GM12873 (cell line): ENCODE results near the gene PRIMA1.

Experiments used
- CTCF ChIP-seq: IDR thresholded peaks from 2 replicates; pipeline ENCODE4 v1.5.1; 2012; ENCODE audit warnings: low read depth, mild to moderate bottlenecking, moderate library complexity, low read length, control low read depth; ENCODE audit not compliant: insufficient read depth; ENCODE audit errors: missing control alignments

PRIMA1 gene

GRCh38 chr14:93706360-93706955, 81.8 kb downstream of the PRIMA1 start:
- no peak for TF ChIP-seq CTCF

- no peak for TF ChIP-seq CTCF
These were observed 82.7 kb downstream of the PRIMA1 start for GRCh38 chr14:93705513-93706156.

- no peak for TF ChIP-seq CTCF
These were observed 84.3 kb downstream of the PRIMA1 start for GRCh38 chr14:93703941-93704340.

GRCh38 chr14:93702946-93703345, 85.3 kb downstream of the PRIMA1 start:
- TF ChIP-seq CTCF, result no peak

GRCh38 chr14:93701562-93701961, 86.7 kb downstream of the PRIMA1 start:
- TF ChIP-seq CTCF, result no peak

- TF ChIP-seq CTCF, result no peak
These were observed 87.4 kb downstream of the PRIMA1 start for GRCh38 chr14:93700928-93701327.

GRCh38 chr14:93693914-93694313, 94.4 kb downstream of the PRIMA1 start:
- no peak for TF ChIP-seq CTCF
